Upper lobe of left lung (tissue), 4 donors: ENCODE data around the gene MNX1.

Experiments used
- CTCF ChIP-seq, 6 experiments: fragments of 450-650 bp in 4 of 6; fragments of 200-600 bp in 2 of 6; sonication (generic) in 2 of 6; IDR thresholded peaks; one replicate each; pipeline ENCODE4 v1.5.1; 2016 to 2019; ENCODE audit warnings: antibody characterized with exemption in 6 of 6
- POLR2AphosphoS5 ChIP-seq, 2 donors: sonication (generic); formaldehyde crosslinking; IDR thresholded peaks; one replicate each; pipeline ENCODE4 v1.5.1; 2017; ENCODE audit warnings: antibody characterized with exemption in 2 of 2

DNA sequence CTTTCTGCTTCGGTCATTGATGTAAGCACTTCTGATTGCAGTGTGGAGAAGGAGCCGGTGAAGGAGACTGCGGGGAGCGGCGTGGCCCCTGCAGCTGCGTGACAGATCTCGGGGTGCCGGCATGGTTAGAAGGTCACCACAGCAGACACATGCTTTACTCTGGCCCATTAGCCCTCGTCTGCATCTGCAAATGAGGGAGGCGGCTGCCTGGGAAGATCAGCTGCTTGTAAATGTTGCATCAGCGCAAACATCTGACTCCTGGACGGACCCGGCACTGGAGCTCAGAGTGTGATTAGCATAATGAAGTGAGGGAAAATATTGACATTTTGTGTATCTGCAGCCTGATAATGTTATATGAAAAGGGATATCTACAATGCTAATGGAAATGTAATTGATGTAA lies 30.5 kb upstream of the MNX1 start:
- no peak for TF ChIP-seq CTCF (IDR thresholded peaks at IDR 0.05)
- no peak for TF ChIP-seq POLR2AphosphoS5 (IDR thresholded peaks at IDR 0.05)
